ENCODE results near the gene TP53BP1.
A peak's percentile ranks its signal among the peaks of the same experiment; 100 is the strongest.
"Not testable (repeated sequence)": the region's sequence is repeated elsewhere in the genome, so short reads cannot be mapped to it uniquely, and the experiment has no call there.

The TP53BP1 gene

GRCh38 chr15:43492673-43493601, at the start of gene TP53BP1:
TP53BP1 (minus strand) TSS chr15:43493156; CDS start chr15:43493043, 113 bp downstream.
- Histone ChIP-seq H4K20me1 (ENCODE audit: insufficient read depth) (no peaks in the 10 kb centered on the region), H3K27ac (peak within 1 kb of the TSS; percentile 31; the same call in 1 of the 2 replicates), H3K9ac (peak within 1 kb of the TSS; percentile 64), H3K79me2 (ENCODE audit: insufficient read depth, low read depth) (no peaks in the 10 kb centered on the region), H3K4me1 (ENCODE audit: low read depth, poor library complexity, severe bottlenecking) (peaks cover 19% of the 10 kb centered on the region), H3K36me3 (ENCODE audit: insufficient read depth) (peaks cover 6% of the 10 kb centered on the region; the same call in 1 of the 2 replicates), H2AFZ (ENCODE audit: low read depth) (peak within 1 kb of the TSS; percentile 97), H3K4me3 (IDR thresholded peaks at IDR 0.05; ENCODE audit: insufficient read depth, low read depth, low read length) (peak within 1 kb of the TSS; percentile 24), H3K4me2 (peak within 1 kb of the TSS; percentile 89), H3K27me3 (ENCODE audit: insufficient read depth, low read depth) (no peaks in the 10 kb centered on the region)
- TF ChIP-seq CTCF (conservative IDR thresholded peaks at IDR 0.05; ENCODE audit: low read depth, low read length): no peak

- H3K4me1 ChIP-seq (ENCODE audit: low read depth, poor library complexity, severe bottlenecking): no peaks in the 10 kb centered on the region
- H3K27me3 ChIP-seq (ENCODE audit: insufficient read depth, low read depth): no peaks in the 10 kb centered on the region
- no peak overlapping the region for H3K4me2 ChIP-seq
- H3K9ac ChIP-seq: no peak overlapping the region
- no peak overlapping the region for H3K4me3 ChIP-seq (IDR thresholded peaks at IDR 0.05; ENCODE audit: insufficient read depth, low read depth, low read length)
- no peaks in the 10 kb centered on the region for H3K36me3 ChIP-seq (ENCODE audit: insufficient read depth)
- H2AFZ ChIP-seq (ENCODE audit: low read depth): no peak overlapping the region
- no peaks in the 10 kb centered on the region for H3K79me2 ChIP-seq (ENCODE audit: insufficient read depth, low read depth)
- no peak for TF ChIP-seq CTCF (conservative IDR thresholded peaks at IDR 0.05; ENCODE audit: low read depth, low read length)
- H4K20me1 ChIP-seq (ENCODE audit: insufficient read depth): no peaks in the 10 kb centered on the region
- no peak overlapping the region for H3K27ac ChIP-seq
Observed at GRCh38 chr15:43541785-43542184, 48.8 kb upstream of the TP53BP1 start.

- no peak overlapping the region for H2AFZ ChIP-seq (ENCODE audit: low read depth)
- no peak overlapping the region for H3K4me3 ChIP-seq (IDR thresholded peaks at IDR 0.05; ENCODE audit: insufficient read depth, low read depth, low read length)
- no peaks in the 10 kb centered on the region for H3K4me1 ChIP-seq (ENCODE audit: low read depth, poor library complexity, severe bottlenecking)
- no peaks in the 10 kb centered on the region for H3K27me3 ChIP-seq (ENCODE audit: insufficient read depth, low read depth)
- H3K79me2 ChIP-seq (ENCODE audit: insufficient read depth, low read depth): no peaks in the 10 kb centered on the region
- no peak overlapping the region for H3K9ac ChIP-seq
- H3K36me3 ChIP-seq (ENCODE audit: insufficient read depth): no peaks in the 10 kb centered on the region
- no peaks in the 10 kb centered on the region for H4K20me1 ChIP-seq (ENCODE audit: insufficient read depth)
- H3K4me2 ChIP-seq: no peak overlapping the region
- no peak overlapping the region for H3K27ac ChIP-seq
- TF ChIP-seq CTCF (conservative IDR thresholded peaks at IDR 0.05; ENCODE audit: low read depth, low read length): no peak
Observed at GRCh38 chr15:43538091-43538490, 45.1 kb upstream of the TP53BP1 start.

- no peaks in the 10 kb centered on the region for H3K36me3 ChIP-seq (ENCODE audit: insufficient read depth)
Observed at GRCh38 chr15:43534897-43535296, 41.9 kb upstream of the TP53BP1 start.

GRCh38 chr15:43532826-43533225, 39.9 kb upstream of the TP53BP1 start:
- not testable (repeated sequence) for H3K4me2 ChIP-seq; H3K4me1 ChIP-seq (ENCODE audit: low read depth, poor library complexity, severe bottlenecking); H4K20me1 ChIP-seq (ENCODE audit: insufficient read depth); H3K4me3 ChIP-seq (IDR thresholded peaks at IDR 0.05; ENCODE audit: insufficient read depth, low read depth, low read length); H2AFZ ChIP-seq (ENCODE audit: low read depth); H3K9ac ChIP-seq; H3K27ac ChIP-seq; H3K27me3 ChIP-seq (ENCODE audit: insufficient read depth, low read depth); H3K36me3 ChIP-seq (ENCODE audit: insufficient read depth); H3K79me2 ChIP-seq (ENCODE audit: insufficient read depth, low read depth)

More at GRCh38 chr15:43534897-43535296, 41.9 kb upstream of the TP53BP1 start:
- H2AFZ ChIP-seq (ENCODE audit: low read depth): no peak overlapping the region
- no peaks in the 10 kb centered on the region for H4K20me1 ChIP-seq (ENCODE audit: insufficient read depth)
- no peak overlapping the region for H3K4me2 ChIP-seq
- no peaks in the 10 kb centered on the region for H3K27me3 ChIP-seq (ENCODE audit: insufficient read depth, low read depth)
- no peaks in the 10 kb centered on the region for H3K79me2 ChIP-seq (ENCODE audit: insufficient read depth, low read depth)
- no peak overlapping the region for H3K4me3 ChIP-seq (IDR thresholded peaks at IDR 0.05; ENCODE audit: insufficient read depth, low read depth, low read length)
- no peak overlapping the region for H3K9ac ChIP-seq
- H3K27ac ChIP-seq: no peak overlapping the region
- no peak for TF ChIP-seq CTCF (conservative IDR thresholded peaks at IDR 0.05; ENCODE audit: low read depth, low read length)
- no peaks in the 10 kb centered on the region for H3K4me1 ChIP-seq (ENCODE audit: low read depth, poor library complexity, severe bottlenecking)
